HG03521 (cell line): ENCODE data around the gene PLXNA4.
"Not testable (repeated sequence)": the region's sequence is repeated elsewhere in the genome, so short reads cannot be mapped to it uniquely, and the experiment has no call there.

Experiments used
- ATAC-seq: cut with Tn5 transposase; IDR thresholded peaks from one replicate; pipeline ENCODE4 v1.9.1; 2021; ENCODE audit warnings: mild to moderate bottlenecking, moderate library complexity; ENCODE audit not compliant: unreplicated experiment

The PLXNA4 gene

DNA sequence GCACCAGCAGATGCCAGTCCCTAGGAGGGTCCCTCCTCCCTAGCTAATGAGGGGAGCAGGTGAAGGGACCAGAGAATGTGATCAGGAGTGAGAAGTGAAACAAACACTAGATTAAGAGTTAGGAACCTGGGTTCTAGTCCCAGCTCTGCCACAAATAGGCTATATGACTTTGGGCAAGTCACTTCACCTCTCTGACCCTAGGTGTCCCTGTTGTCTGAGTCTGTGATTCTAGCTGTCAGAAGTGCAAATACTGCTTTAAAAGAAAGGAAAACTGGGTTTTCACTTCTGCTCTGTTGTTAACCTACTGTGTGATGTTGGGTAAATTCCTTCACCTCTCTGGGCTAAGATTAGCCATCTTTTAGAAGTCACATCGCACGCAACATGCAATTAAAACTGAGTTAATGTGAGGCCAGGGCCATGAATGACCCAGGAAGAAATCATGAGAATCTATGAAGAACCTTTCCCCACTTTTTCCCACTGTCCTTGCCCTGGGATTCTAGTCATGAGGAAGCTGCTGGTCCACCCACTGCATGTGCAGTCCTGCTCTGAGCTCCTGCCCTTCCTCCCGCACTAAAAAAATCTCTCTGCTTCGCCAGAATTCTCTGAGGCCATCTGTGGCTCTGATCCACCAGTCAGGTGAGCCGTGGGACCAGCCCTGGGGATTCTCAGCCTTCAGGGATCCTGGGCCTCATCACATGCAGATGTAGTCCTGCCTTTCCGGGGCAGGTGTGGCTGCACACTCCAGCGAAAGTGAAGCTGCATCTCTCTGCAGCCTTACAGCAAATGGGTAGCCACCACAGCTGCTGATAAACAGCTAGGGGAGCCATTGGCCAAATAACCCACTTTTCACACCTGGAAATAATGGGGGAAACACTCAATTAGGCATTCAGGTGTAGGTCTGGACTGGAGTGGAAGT lies 181.7 kb downstream of the PLXNA4 start:
- no peak for ATAC-seq

GRCh38 chr7:132393789-132394261 lies 182.4 kb downstream of the PLXNA4 start:
- no peak for ATAC-seq

DNA sequence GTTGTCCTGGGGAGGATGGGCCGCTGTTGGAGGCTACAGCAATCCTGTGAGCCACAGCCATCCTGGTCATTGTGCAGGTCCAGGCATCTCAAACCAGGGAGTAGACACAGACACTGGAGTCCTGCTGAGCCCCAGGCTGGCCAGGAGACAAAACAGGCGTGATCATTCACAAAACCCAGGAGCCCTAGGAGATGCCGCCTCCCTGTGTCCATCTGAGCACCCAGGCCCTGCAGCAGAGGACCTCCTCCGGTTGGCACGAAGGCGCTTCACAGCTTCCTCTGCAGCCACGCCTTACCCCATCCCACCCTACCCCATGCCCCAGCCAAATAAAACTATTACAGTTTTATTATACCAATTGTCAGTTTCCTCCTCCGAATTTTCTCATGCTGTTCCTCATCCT lies 183.6 kb downstream of the PLXNA4 start:
- no peak for ATAC-seq

- ATAC-seq = no peak
Observed at GRCh38 chr7:132390705-132391104, 185.6 kb downstream of the PLXNA4 start.

GRCh38 chr7:132390049-132390448 lies 186.2 kb downstream of the PLXNA4 start:
- not testable (repeated sequence) for ATAC-seq

- ATAC-seq = no peak
Observed at GRCh38 chr7:132388688-132389087, 187.6 kb downstream of the PLXNA4 start.

- no peak for ATAC-seq
Observed at GRCh38 chr7:132387596-132387995, 188.7 kb downstream of the PLXNA4 start.

- ATAC-seq = no peak
Observed at GRCh38 chr7:132386201-132386681, 190.0 kb downstream of the PLXNA4 start.

- no peak for ATAC-seq
Observed at GRCh38 chr7:132383962-132384361, 192.3 kb downstream of the PLXNA4 start.

DNA sequence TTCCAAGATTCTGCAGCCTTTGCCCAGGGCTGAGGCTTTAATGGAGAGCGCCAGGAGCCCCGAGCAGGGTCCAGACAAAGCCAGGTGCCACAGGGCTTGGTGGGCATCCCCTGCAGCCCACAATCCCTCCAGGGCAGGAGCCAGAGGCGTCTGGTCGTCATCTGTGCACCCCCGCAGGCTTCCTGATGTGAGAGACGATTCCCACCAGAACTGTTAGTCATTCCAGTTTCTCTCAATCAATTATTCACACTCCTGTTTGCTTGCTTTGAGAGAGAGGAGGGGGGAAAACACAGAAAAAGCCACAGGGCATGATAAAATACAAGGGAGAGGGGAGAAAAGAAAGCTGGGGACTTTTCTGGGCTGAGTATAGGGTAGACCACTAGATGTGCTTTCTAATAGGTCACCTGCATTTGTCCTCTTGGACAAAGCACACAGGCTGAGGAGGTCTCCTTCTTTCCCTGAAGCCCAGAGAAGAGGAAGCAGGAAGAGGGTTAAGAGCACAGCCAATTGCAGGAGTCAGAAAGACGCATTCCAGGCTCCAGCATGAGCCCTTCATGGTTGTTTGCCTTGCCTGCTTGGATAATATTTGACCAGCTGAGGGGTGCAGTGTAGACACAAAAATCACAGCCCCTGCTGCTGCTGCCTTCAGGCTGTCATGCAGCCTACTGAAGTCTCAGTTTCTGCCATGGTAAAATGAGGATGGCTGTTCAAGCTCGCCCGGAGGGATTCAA lies 194.4 kb downstream of the PLXNA4 start:
- ATAC-seq = no peak

- no peak for ATAC-seq
Observed at GRCh38 chr7:132380059-132380458, 196.2 kb downstream of the PLXNA4 start.

GRCh38 chr7:132379292-132379691 lies 197.0 kb downstream of the PLXNA4 start:
- ATAC-seq = no peak

- ATAC-seq = no peak
Observed at GRCh38 chr7:132377703-132378584, 198.3 kb downstream of the PLXNA4 start.

- no peak for ATAC-seq
Observed at GRCh38 chr7:132377015-132377414, 199.3 kb downstream of the PLXNA4 start.

DNA sequence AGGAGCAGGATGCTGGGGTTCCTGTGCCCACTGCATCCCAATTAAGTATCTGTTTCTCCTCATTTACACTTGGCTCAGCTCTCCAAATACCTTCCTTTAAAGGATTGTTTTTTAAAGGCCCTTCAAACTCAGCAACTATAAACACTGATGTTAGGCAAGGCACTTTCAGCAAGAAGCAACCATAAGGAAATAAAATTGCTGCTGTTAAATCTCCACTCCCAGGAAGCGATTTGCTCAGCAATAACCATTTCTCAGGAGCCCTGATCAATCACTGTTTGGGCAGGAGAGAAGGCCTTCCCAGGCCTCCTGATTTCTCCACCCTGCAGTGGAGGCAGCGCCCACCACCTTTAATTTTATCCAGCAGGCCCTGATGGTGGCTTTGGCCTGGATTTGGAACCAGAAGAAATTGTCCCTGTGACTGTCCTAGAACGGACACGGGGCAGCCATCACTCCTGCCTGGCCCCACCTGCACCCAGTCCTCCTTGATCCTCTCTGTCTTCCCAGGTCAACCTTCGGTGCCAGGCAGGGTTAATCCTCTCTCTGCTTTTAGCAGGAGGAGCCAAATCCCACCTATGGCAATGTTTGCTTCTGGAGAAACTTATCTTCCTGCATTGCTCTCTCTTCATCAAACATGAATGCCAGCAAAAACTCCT lies 199.8 kb downstream of the PLXNA4 start:
- no peak for ATAC-seq

GRCh38 chr7:132373879-132374278 lies 202.4 kb downstream of the PLXNA4 start:
- ATAC-seq = no peak

DNA sequence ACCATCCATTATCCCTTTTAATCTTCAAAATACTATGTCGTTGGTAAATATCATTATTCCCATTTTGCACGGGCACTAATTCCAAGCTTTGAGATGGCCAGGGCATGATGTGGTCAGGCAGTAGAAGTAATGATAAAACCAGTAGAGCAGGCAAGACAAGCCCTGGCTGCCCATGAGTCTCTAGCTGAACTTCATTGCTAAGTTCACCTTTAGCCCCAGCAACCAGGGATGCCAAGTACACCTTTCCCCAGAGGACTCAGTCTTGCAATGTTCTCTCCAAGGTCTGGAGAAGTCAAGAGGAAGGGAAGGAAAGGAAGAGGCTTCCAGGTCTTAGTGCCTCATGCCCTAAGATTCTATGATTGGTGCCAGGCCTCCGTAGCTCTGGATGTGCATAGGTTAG lies 203.2 kb downstream of the PLXNA4 start:
- ATAC-seq = no peak

DNA sequence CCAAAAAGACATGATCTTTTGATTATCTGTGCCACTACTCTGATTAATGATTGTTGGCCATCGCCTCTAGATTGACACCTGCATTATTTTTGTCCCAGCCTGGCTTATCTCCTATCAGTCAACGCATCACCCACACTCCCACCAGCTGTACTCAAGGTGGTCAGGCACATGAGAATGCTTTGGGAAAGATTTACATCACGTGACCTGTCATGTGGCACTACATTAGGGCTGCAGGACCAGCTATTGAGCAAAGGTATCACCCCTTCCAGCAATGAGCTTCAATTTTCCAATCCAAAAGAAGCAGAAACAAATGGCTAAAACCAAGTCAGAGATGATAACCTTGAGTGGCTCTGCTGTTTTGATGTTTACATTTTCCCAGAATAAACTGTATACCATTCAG lies 204.3 kb downstream of the PLXNA4 start:
- no peak for ATAC-seq

- no peak for ATAC-seq
Observed at GRCh38 chr7:132368246-132368900, 207.9 kb downstream of the PLXNA4 start.

DNA sequence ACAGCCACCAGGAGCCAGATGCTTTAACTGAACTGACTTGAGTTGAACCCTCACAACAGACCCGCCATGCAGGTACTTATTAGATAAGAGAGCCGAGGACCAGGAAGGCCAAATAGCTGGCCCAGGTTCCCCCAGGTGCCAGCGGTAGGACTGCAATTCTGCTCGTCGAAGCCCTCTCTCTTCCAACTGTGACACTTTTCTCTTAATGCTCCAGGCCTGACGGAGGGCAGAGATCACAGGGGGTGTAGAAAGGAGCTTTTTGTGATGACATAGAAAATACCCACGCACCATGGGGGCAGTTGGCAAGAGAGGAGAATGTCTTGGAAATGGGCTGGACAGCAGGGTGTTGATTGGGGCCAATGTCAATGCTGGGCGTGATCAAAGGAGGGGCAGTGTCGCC lies 208.5 kb downstream of the PLXNA4 start:
- no peak for ATAC-seq
